Skeletal muscle tissue (tissue), 4 donors: Measurements from ENCODE around the gene UNC13B. TPM values are rescaled to one million over a fixed set of nuclear protein-coding genes. Genes with fewer than 3 reads are reported as not detected.

Experiments used
- H3K27ac ChIP-seq: one replicate; pipeline ENCODE4 v1.7.0; 2013; ENCODE audit warnings: mild to moderate bottlenecking, low read depth, low read length, inconsistent platforms
- H3K27me3 ChIP-seq, 3 donors: one replicate each; pipeline ENCODE4 v1.7.0; 2013; ENCODE audit warnings: low read length in 3 of 3; ENCODE audit not compliant: control insufficient read depth in 3 of 3, insufficient read depth in 3 of 3
- H3K36me3 ChIP-seq, 3 donors: one replicate each; pipeline ENCODE4 v1.7.0; 2013; ENCODE audit warnings: low read length in 3 of 3; ENCODE audit not compliant: control insufficient read depth in 3 of 3, insufficient read depth in 3 of 3
- H3K4me1 ChIP-seq, 3 donors: one replicate each; pipeline ENCODE4 v1.7.0; 2013; ENCODE audit warnings: low read length in 3 of 3, mild to moderate bottlenecking in 3 of 3; ENCODE audit not compliant: control insufficient read depth in 3 of 3, insufficient read depth in 3 of 3
- H3K4me3 ChIP-seq, 3 donors: one replicate each; pipeline ENCODE4 v1.7.0; 2013; ENCODE audit warnings: low read length in 3 of 3
- H3K9ac ChIP-seq, 3 donors: one replicate each; pipeline ENCODE4 v1.7.0; 2013; ENCODE audit warnings: low read length in 3 of 3, mild to moderate bottlenecking in 3 of 3, moderate library complexity in 2 of 3, low read depth in 1 of 3
- H3K9me3 ChIP-seq, 3 donors: one replicate each; pipeline ENCODE4 v1.7.0; 2013; ENCODE audit warnings: low read length in 3 of 3; ENCODE audit not compliant: control insufficient read depth in 3 of 3
- total RNA-seq: library from RNA; depleted of rRNA; stranded (reverse); fragments of >200 nt; gene quantifications from one replicate; pipeline ENCODE4 v1.2.3, GENCODE V29; 2014
- donor health status: Osteomylitis.

Gene UNC13B
- total RNA-seq, 1 donor from 2014 or later = 16.2 TPM

DNA sequence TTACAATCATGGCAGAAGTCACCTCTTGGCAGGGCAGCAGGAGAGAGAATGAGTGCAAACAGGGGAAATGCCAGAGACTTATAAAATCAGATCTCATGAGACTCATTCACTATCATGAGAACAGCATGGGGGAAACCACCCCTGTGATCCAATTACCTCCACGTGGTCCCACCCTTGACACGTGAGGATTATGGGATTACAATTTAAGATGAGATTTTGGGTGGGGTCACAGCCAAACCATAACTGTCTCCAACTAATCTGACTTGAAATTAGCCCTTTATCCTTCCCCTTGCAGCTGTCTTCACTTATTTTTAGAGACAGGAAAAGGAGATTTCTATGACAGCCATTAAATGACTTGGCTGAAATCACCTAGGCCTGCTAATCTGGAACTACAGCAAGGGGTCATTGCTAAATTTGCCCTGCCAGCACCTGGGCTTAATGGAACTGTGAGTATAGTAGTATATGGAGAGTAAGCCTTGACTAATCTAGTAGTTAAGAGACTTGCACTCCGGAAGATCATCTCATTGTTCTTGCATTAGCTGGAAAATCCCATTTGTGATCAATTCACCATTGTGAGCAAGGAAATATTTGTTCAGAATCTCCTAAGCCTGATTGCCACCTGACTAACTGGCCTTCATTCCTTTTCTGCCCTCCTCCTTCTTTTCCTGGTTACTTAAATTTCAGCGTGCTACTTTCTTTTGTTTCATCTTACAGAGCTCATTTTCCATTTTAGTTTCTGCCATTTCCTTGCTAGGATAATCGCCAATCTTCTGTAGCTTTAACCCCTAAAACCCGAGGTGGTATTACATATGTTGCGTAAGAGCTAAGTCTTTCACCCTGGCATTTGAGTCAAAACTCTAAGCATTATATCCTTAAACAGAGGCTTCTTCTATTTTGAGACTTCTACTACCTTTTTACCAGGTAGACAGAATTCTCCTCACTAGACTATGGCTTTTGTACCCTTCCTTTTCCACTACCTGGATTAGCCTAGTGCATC, 262.8 kb downstream of the UNC13B start:
- peaks cover 0 to 4% (median 0%) of the 10 kb centered on the region in 3 donors for H3K9me3 ChIP-seq
- no peaks in the 10 kb centered on the region for H3K36me3 ChIP-seq

GRCh38 chr9:35426627-35427026, 264.8 kb downstream of the UNC13B start:
- Histone ChIP-seq H3K27me3 (no peaks in the 10 kb centered on the region), H3K9me3 (peaks cover 0 to 4% (median 0%) of the 10 kb centered on the region in 3 donors), H3K4me3 (no peak overlapping the region), H3K36me3 (no peaks in the 10 kb centered on the region), H3K4me1 (peaks cover 0 to 3% (median 0%) of the 10 kb centered on the region in 3 donors), H3K27ac (no peak overlapping the region), H3K9ac (no peak overlapping the region)

More for the DNA sequence above, 262.8 kb downstream of the UNC13B start:
- H3K27ac ChIP-seq = no peak overlapping the region
- H3K9ac ChIP-seq = no peak overlapping the region
- H3K4me3 ChIP-seq = no peak overlapping the region
- no peaks in the 10 kb centered on the region for H3K27me3 ChIP-seq
- peaks cover 0 to 3% (median 0%) of the 10 kb centered on the region in 3 donors for H3K4me1 ChIP-seq

- Histone ChIP-seq H3K9ac (no peak overlapping the region), H3K9me3 (peaks cover 0 to 4% (median 0%) of the 10 kb centered on the region in 3 donors), H3K4me1 (no peaks in the 10 kb centered on the region), H3K4me3 (no peak overlapping the region), H3K27ac (no peak overlapping the region), H3K36me3 (no peaks in the 10 kb centered on the region), H3K27me3 (no peaks in the 10 kb centered on the region)
These were observed 269.7 kb downstream of the UNC13B start for GRCh38 chr9:35431467-35431866.

GRCh38 chr9:35432076-35432475, 270.3 kb downstream of the UNC13B start:
- Histone ChIP-seq H3K27me3 (no peaks in the 10 kb centered on the region), H3K27ac (no peak overlapping the region), H3K9ac (no peak overlapping the region), H3K36me3 (no peaks in the 10 kb centered on the region), H3K4me1 (no peaks in the 10 kb centered on the region), H3K4me3 (no peak overlapping the region), H3K9me3 (peaks cover 0 to 4% (median 0%) of the 10 kb centered on the region in 3 donors)

- Histone ChIP-seq H3K27ac (no peak overlapping the region), H3K4me3 (no peak overlapping the region), H3K9ac (no peak overlapping the region), H3K36me3 (no peaks in the 10 kb centered on the region), H3K27me3 (no peaks in the 10 kb centered on the region), H3K9me3 (no peaks in the 10 kb centered on the region), H3K4me1 (no peaks in the 10 kb centered on the region)
These were observed 275.1 kb downstream of the UNC13B start for GRCh38 chr9:35436933-35437332.

GRCh38 chr9:35446012-35446411, 284.2 kb downstream of the UNC13B start:
- Histone ChIP-seq H3K36me3 (no peaks in the 10 kb centered on the region), H3K27me3 (no peaks in the 10 kb centered on the region), H3K9me3 (no peaks in the 10 kb centered on the region), H3K27ac (no peak overlapping the region), H3K4me3 (no peak overlapping the region), H3K9ac (no peak overlapping the region), H3K4me1 (no peaks in the 10 kb centered on the region)

GRCh38 chr9:35448496-35448895, 286.7 kb downstream of the UNC13B start:
- Histone ChIP-seq H3K9me3 (no peaks in the 10 kb centered on the region), H3K27ac (no peak overlapping the region)

GRCh38 chr9:35452481-35452880, 290.7 kb downstream of the UNC13B start:
- no peaks in the 10 kb centered on the region for H3K9me3 ChIP-seq
- no peak overlapping the region for H3K9ac ChIP-seq
- no peaks in the 10 kb centered on the region for H3K4me1 ChIP-seq
- H3K36me3 ChIP-seq = no peaks in the 10 kb centered on the region
- H3K27ac ChIP-seq = no peak overlapping the region
- no peak overlapping the region for H3K4me3 ChIP-seq
- H3K27me3 ChIP-seq = no peaks in the 10 kb centered on the region

More at GRCh38 chr9:35448496-35448895, 286.7 kb downstream of the UNC13B start:
- Histone ChIP-seq H3K27me3 (no peaks in the 10 kb centered on the region), H3K4me1 (no peaks in the 10 kb centered on the region), H3K4me3 (no peak overlapping the region), H3K36me3 (no peaks in the 10 kb centered on the region), H3K9ac (no peak overlapping the region)

DNA sequence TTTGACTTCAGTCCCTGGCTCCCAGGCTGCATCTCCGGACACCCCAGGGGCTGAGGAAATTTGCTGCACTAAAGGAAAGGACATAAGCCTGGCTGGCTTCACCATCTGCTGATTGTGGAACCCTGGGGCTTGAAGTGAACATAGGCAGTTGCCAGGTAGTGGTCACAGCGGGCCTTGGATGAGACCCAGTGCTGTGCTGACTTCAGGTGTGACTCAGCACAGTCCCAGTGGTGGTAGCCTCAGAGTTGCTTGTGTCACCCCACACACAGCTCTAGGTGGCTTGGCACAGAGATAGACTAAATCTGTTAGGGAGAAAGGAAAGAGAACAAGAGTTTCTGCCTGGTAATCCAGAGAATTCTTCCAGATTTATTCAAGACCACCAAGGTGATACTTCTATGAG, 292.0 kb downstream of the UNC13B start:
- Histone ChIP-seq H3K4me1 (no peaks in the 10 kb centered on the region), H3K27ac (no peak overlapping the region), H3K9ac (no peak overlapping the region), H3K4me3 (no peak overlapping the region), H3K36me3 (no peaks in the 10 kb centered on the region), H3K9me3 (no peaks in the 10 kb centered on the region), H3K27me3 (no peaks in the 10 kb centered on the region)
